ENCODE results near the gene STXBP1. TPM values are rescaled to one million over a fixed set of nuclear protein-coding genes. Genes with fewer than 3 reads are reported as not detected.

STXBP1 gene
- total and polyA plus RNA-seq, 7 donors = 3.7 to 97.2 (median 32.3) TPM

DNA sequence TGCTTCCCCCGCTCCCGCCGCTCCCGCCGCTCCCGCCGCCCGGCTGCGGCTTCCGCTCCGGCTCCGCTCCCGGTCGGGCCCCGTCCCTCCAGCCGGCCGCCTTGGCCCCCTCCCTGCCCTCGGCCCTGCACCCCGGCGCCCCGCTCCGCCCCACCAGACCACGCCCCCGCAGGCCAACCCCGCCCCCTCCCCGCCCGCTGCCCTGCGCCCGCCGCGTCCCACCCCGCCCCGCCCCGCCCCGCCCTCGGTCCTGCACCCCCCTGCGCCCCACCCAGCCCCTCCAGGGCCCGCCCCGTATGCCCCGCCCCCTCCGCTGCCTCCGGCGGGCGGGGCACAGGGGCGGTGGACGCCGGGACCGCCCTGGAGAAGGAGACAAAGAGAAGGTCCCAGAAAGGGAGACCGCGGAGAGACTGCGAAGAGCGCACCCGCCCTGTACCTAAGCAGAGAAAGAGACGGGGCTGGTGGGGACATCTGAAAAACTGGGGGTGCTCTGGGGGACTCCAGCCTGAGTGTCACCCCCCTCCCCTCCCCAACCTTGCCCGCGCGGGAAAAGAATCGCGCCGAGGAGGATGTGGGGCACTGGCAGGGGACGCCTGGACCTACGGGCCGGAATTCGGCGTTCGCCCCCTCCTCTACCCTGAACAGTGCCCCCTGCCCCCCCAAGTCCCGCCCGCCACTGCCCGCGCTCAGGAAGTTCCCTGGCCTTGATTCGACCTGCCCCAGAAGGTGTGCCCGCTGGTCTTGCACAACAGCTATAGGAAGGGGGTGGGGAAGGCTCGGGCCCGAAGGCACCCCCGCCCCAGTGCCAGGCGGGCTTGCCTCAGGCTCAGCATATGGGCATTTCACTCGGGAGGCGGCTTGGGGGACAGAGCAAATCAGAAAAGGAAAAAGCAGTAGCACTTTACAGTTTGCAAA, 42.8 kb upstream of the STXBP1 start:
- H3K4me1 ChIP-seq = peaks cover 0 to 52% (median 41%) of the 10 kb centered on the region in 4 donors
- no peaks in the 10 kb centered on the region for H3K36me3 ChIP-seq
- peak overlapping the region; percentile 73 to 92 (median 82) for H3K4me3 ChIP-seq
- peak; percentile 92 for DNase-seq
- TF ChIP-seq POLR2A (IDR thresholded peaks at IDR 0.05) (peak; percentile 44 to 80), POLR2AphosphoS5 (IDR thresholded peaks at IDR 0.05) (peak; percentile 73 to 89 (median 82)), EP300 (IDR thresholded peaks at IDR 0.05) (no peak)
- H3K27me3 ChIP-seq = no peaks in the 10 kb centered on the region
- intact Hi-C loops (cut with DNase I) = no loop called here
- 1% methylated on average over 78 of the region's 78 CpGs for WGBS, 2 donors
- peak overlapping the region; percentile 90 to 97 (median 93) for H3K27ac ChIP-seq
- no peaks in the 10 kb centered on the region for H3K9me3 ChIP-seq

DNA sequence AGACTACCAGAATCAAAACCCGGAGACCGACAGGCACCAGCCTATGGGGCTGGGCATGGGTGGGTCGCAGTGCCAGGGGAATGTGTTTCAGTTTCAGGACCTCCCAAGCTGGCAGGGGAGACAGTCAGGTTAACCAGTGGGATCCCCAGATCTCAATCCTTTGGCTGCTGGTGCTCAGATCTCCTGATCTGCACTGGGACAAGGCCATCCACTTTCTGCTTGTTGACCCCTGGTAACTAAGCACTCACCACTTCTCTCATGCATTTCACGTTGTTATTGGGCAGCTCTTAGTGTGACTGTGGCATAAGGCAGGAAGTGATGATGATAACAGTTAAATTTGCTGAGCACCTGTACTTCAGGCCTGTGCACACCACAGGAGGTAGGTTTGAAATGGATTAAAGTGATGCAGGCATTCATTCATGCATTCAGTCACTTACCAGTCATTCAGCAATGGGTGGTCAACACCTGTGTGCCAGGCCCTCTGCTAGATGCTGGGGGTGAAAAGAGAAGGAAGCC, 42.1 kb upstream of the STXBP1 start:
- intact Hi-C loops (cut with DNase I) = no loop called here

DNA sequence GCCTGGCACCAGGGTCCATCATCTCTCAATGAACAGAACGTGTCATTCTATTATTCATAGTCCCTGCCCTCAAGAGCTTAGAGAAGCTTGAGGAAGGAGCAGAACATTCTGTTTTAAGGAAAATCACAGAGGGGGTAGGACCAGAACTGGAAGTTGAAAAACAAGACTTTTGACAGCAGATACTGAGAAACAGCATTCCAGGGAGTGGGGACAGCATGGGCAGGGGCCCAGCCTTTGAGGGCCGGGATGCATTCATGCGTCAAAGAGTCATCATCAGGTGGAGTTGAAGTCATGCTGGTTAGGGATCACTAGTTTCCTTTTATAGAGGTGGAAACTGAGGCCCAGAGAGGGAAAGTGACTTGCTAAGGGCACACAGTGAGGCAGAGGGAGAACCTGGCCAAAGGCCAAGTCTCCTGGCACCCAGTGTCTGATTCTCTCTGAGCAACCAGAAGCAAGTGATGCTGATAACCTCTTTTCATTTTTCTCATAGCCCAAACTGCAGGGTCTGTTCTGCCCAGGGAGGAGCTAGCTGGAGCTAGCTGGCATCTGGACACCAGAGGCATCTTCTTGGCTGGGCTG, 41.5 kb upstream of the STXBP1 start:
- no peaks in the 10 kb centered on the region for H3K9me3 ChIP-seq
- H3K36me3 ChIP-seq = no peaks in the 10 kb centered on the region
- intact Hi-C loops (cut with DNase I) = no loop called here
- H3K4me1 ChIP-seq = peaks cover 0 to 64% (median 54%) of the 10 kb centered on the region in 4 donors
- no peaks in the 10 kb centered on the region for H3K27me3 ChIP-seq
- 88 to 89% methylated on average over 3 of the region's 3 CpGs for WGBS, 2 donors
- TF ChIP-seq EP300 (IDR thresholded peaks at IDR 0.05) (peak in 1 of 4 donors; percentile 53), POLR2A (IDR thresholded peaks at IDR 0.05) (no peak), POLR2AphosphoS5 (IDR thresholded peaks at IDR 0.05) (peak in 1 of 4 donors; percentile 36)
- TF ChIP-seq, protein P1, sequence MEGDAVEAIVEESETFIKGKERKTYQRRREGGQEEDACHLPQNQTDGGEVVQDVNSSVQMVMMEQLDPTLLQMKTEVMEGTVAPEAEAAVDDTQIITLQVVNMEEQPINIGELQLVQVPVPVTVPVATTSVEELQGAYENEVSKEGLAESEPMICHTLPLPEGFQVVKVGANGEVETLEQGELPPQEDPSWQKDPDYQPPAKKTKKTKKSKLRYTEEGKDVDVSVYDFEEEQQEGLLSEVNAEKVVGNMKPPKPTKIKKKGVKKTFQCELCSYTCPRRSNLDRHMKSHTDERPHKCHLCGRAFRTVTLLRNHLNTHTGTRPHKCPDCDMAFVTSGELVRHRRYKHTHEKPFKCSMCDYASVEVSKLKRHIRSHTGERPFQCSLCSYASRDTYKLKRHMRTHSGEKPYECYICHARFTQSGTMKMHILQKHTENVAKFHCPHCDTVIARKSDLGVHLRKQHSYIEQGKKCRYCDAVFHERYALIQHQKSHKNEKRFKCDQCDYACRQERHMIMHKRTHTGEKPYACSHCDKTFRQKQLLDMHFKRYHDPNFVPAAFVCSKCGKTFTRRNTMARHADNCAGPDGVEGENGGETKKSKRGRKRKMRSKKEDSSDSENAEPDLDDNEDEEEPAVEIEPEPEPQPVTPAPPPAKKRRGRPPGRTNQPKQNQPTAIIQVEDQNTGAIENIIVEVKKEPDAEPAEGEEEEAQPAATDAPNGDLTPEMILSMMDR (IDR thresholded peaks at IDR 0.05) = no peak
- H3K4me3 ChIP-seq = no peak overlapping the region
- no peak for DNase-seq
- peak overlapping the region; percentile 90 to 97 (median 93) for H3K27ac ChIP-seq

More for the DNA sequence above, 42.1 kb upstream of the STXBP1 start:
- no peaks in the 10 kb centered on the region for H3K36me3 ChIP-seq
- H3K9me3 ChIP-seq = no peaks in the 10 kb centered on the region
- DNase-seq = no peak
- peak overlapping the region; percentile 90 to 97 (median 93) for H3K27ac ChIP-seq
- no peaks in the 10 kb centered on the region for H3K27me3 ChIP-seq
- peaks cover 0 to 59% (median 48%) of the 10 kb centered on the region in 4 donors for H3K4me1 ChIP-seq
- TF ChIP-seq POLR2AphosphoS5 (IDR thresholded peaks at IDR 0.05) = no peak
- TF ChIP-seq, protein P1 (IDR thresholded peaks at IDR 0.05) = no peak
- H3K4me3 ChIP-seq = peak overlapping the region; percentile 61 to 92 (median 82)
- 3 to 8% methylated on average over 4 of the region's 4 CpGs for WGBS, 2 donors

DNA sequence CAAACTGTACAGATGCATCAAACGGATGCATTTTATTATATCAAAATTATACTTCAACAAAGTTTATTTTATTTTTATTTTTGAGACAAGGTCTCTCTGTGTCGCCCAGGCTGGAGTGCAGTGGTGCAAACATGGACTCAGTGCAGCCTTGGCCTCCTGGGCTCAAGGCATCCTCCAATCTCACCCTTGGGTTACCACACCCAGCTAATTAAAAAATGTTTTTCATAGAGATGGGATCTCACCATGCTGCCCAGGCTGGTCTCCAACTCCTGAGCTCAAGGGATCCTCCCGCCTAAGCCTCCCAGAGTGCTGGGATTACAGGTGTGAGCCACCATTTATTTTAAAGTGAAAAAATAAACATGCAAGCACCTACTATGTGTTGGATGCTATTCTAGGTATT, 40.1 kb upstream of the STXBP1 start:
- TF ChIP-seq, protein P1 (IDR thresholded peaks at IDR 0.05) = no peak
- TF ChIP-seq EP300 (IDR thresholded peaks at IDR 0.05) (no peak), POLR2AphosphoS5 (IDR thresholded peaks at IDR 0.05) (no peak), POLR2A (IDR thresholded peaks at IDR 0.05) (no peak)
- Histone ChIP-seq H3K4me3 (no peak overlapping the region), H3K9me3 (no peaks in the 10 kb centered on the region), H3K27me3 (no peaks in the 10 kb centered on the region), H3K36me3 (no peaks in the 10 kb centered on the region), H3K4me1 (peaks cover 0 to 53% (median 46%) of the 10 kb centered on the region in 4 donors), H3K27ac (peak overlapping the region in 2 of 4 donors; percentile 96 to 97)
- intact Hi-C loops (cut with DNase I) = no loop called here
- WGBS, 2 donors = 72 to 93% methylated on average over 3 of the region's 3 CpGs
- DNase-seq = no peak
